ENCODE measurements around the gene CATSPERB. TPM values are rescaled to one million over a fixed set of nuclear protein-coding genes. Genes with fewer than 3 reads are reported as not detected.

The CATSPERB gene
- total and polyA plus RNA-seq, 11 donors = 0.04 to 1.3 (median 0.26) TPM; not detected in 3

DNA sequence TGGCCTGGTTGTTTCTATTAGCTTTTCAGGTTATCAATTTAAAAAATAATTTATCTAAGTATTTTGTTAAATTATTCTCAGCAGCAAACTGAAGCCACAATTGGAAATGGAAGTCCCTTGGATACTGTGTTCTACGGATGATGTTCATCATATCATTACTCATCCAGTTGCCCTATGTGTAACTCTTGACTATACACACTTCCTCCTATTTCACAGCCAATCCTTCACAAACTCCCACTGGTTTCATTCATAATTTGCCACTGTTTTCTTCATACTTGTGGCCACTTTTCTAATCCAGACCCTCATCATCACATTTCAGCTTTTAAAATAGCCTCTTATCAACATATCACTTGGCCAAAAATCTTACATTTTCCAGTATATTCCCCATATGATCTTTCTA, 84.0 kb downstream of the CATSPERB start:
- intact Hi-C loops (cut with DNase I) = loop anchor here in 2 of 10 donors (5.0 kb wide), 2 partner anchors 264 to 349 kb away; no protein-coding TSS in a partner anchor

DNA sequence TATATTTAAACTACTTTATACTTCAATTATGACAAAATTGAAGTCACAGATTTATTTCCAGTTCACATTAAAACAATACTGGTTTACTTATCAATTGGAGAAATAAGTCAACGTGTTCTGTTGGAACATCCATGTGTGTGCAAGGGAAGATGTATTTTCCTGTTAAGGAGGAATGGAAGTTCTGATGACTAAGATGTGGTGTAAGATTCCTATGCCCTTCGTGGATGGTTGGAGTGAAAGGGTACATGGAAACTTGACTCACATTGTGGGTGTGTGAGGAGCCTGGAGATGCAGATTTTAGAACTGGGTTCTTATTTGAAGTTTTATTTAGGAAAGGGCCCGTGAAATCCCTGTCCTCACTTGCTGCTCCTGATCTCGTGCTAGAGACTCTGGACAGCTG, 95.3 kb downstream of the CATSPERB start:
- TF ChIP-seq POLR2A (IDR thresholded peaks at IDR 0.05) = no peak
- TF ChIP-seq, protein P1, sequence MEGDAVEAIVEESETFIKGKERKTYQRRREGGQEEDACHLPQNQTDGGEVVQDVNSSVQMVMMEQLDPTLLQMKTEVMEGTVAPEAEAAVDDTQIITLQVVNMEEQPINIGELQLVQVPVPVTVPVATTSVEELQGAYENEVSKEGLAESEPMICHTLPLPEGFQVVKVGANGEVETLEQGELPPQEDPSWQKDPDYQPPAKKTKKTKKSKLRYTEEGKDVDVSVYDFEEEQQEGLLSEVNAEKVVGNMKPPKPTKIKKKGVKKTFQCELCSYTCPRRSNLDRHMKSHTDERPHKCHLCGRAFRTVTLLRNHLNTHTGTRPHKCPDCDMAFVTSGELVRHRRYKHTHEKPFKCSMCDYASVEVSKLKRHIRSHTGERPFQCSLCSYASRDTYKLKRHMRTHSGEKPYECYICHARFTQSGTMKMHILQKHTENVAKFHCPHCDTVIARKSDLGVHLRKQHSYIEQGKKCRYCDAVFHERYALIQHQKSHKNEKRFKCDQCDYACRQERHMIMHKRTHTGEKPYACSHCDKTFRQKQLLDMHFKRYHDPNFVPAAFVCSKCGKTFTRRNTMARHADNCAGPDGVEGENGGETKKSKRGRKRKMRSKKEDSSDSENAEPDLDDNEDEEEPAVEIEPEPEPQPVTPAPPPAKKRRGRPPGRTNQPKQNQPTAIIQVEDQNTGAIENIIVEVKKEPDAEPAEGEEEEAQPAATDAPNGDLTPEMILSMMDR (IDR thresholded peaks at IDR 0.05) = no peak

More for the DNA sequence above, 84.0 kb downstream of the CATSPERB start:
- no peak for DNase-seq
- Histone ChIP-seq H3K27ac (no peak overlapping the region), H3K27me3 (no peaks in the 10 kb centered on the region), H3K36me3 (no peaks in the 10 kb centered on the region), H3K4me3 (no peak overlapping the region), H3K4me1 (no peaks in the 10 kb centered on the region), H3K9me3 (no peaks in the 10 kb centered on the region)
- ATAC-seq = no peak
- 84 to 92% (median 87%) methylated on average over 1 of the region's 1 CpG for WGBS, 4 donors
- TF ChIP-seq, protein P1 (IDR thresholded peaks at IDR 0.05) = no peak
- no peak for TF ChIP-seq POLR2A (IDR thresholded peaks at IDR 0.05)

DNA sequence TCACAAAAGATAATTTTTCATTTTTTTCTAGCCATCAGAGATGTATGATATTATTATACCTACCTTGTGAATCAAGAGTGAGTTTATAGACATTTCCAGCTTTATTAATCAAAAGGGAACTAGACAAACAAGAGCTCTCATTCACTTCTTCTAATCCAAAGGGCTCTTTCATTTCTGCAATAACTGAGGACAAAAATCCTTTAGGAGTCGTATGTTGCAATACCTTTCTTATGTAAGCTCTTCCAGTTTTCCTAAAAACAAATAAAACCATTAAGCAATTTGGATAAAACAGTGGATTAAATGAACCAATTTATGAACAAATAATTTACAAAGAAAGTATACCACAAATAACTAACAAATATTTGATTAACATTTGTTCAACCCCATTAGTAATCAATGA, 107.1 kb downstream of the CATSPERB start:
- intact Hi-C loops (cut with DNase I) = no loop called here
- no peak for TF ChIP-seq POLR2A (IDR thresholded peaks at IDR 0.05)
- TF ChIP-seq, protein P1 (IDR thresholded peaks at IDR 0.05) = no peak
- 80 to 85% (median 83%) methylated on average over 1 of the region's 1 CpG for WGBS, 4 donors
- Histone ChIP-seq H3K36me3 (no peaks in the 10 kb centered on the region), H3K4me3 (no peak overlapping the region), H3K9me3 (no peaks in the 10 kb centered on the region), H3K27ac (no peak overlapping the region), H3K4me1 (no peaks in the 10 kb centered on the region), H3K27me3 (peaks cover 0 to 6% (median 0%) of the 10 kb centered on the region in 9 donors)
- no peak for ATAC-seq
- DNase-seq = no peak

More for the DNA sequence above, 95.3 kb downstream of the CATSPERB start:
- no peak for ATAC-seq
- Histone ChIP-seq H3K36me3 (no peaks in the 10 kb centered on the region), H3K27ac (no peak overlapping the region), H3K9me3 (no peaks in the 10 kb centered on the region), H3K4me3 (no peak overlapping the region), H3K27me3 (no peaks in the 10 kb centered on the region), H3K4me1 (no peaks in the 10 kb centered on the region)
- intact Hi-C loops (cut with DNase I) = no loop called here
- 54 to 64% (median 56%) methylated on average over 4 of the region's 4 CpGs for WGBS, 4 donors
- DNase-seq = no peak

DNA sequence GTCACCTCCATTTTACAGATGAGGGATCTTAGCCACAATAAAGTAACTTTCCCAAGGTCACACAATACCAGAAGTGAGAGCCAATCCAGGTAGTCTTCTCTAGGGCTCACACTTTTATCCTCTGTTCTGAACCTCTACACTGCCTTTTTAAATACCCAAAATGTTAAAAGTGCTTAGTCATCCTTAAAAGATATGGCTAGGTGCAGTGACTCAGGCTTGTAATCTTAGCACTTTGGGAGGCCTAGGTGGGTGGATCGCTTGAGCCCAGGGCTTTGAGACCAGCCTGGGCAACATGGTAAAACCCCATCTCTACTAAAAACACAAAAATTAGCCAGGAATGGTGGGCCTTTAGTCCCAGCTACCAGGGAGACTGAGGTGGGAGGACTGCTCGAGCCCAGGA, 117.7 kb downstream of the CATSPERB start:
- DNase-seq (no peak), ATAC-seq (no peak)
- no peaks in the 10 kb centered on the region for H3K9me3 ChIP-seq
- WGBS, 4 donors = 43 to 48% (median 46%) methylated on average over 2 of the region's 2 CpGs
- TF ChIP-seq, protein P1 (IDR thresholded peaks at IDR 0.05) = no peak
- H3K36me3 ChIP-seq = no peaks in the 10 kb centered on the region
- H3K27me3 ChIP-seq = no peaks in the 10 kb centered on the region
- intact Hi-C loops (cut with DNase I) = no loop called here
- no peaks in the 10 kb centered on the region for H3K4me1 ChIP-seq
- H3K4me3 ChIP-seq = no peak overlapping the region
- H3K27ac ChIP-seq = no peak overlapping the region

Measured in heart left ventricle (tissue), 16 donors.